Epithelial cell of esophagus (primary cell): Measurements from ENCODE around the gene CERT1.

Source experiments
- DNase-seq: peaks from one replicate; pipeline ENCODE4 v3.0.0; 2010; ENCODE audit warnings: low read depth
- H3K4me3 ChIP-seq: 2 replicates; pipeline ENCODE4 v1.5.1; 2011; ENCODE audit warnings: mild to moderate bottlenecking, low read length, control low read depth
- TF ChIP-seq, protein P1 (sequence below): IDR thresholded peaks from 2 replicates; pipeline ENCODE4 v1.5.1; 2011; ENCODE audit warnings: low read depth, mild to moderate bottlenecking, low read length, control low read depth, inconsistent platforms; ENCODE audit not compliant: insufficient read depth; ENCODE audit errors: missing control alignments

CERT1 gene

DNA sequence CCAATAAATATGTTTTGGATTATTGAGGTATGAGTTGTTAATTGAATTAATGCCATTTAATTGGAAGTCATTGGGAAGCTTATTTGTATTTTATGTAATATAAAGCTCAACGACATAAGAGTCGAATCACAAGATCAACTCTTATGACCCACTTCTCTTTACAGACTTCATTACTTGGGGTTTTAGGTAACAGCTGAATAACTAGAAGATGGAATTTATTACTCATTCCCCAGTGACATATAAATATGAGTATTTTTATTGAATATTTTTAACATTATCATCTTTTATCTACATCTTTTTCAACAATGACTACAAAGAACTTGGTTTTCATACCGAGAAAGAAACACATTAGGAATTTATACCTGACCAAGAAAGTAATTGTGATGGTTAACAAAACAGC, 153.3 kb downstream of the CERT1 start:
- DNase-seq, result no peak
- H3K4me3 ChIP-seq, result no peak overlapping the region
- TF ChIP-seq, protein P1, sequence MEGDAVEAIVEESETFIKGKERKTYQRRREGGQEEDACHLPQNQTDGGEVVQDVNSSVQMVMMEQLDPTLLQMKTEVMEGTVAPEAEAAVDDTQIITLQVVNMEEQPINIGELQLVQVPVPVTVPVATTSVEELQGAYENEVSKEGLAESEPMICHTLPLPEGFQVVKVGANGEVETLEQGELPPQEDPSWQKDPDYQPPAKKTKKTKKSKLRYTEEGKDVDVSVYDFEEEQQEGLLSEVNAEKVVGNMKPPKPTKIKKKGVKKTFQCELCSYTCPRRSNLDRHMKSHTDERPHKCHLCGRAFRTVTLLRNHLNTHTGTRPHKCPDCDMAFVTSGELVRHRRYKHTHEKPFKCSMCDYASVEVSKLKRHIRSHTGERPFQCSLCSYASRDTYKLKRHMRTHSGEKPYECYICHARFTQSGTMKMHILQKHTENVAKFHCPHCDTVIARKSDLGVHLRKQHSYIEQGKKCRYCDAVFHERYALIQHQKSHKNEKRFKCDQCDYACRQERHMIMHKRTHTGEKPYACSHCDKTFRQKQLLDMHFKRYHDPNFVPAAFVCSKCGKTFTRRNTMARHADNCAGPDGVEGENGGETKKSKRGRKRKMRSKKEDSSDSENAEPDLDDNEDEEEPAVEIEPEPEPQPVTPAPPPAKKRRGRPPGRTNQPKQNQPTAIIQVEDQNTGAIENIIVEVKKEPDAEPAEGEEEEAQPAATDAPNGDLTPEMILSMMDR, result no peak

DNA sequence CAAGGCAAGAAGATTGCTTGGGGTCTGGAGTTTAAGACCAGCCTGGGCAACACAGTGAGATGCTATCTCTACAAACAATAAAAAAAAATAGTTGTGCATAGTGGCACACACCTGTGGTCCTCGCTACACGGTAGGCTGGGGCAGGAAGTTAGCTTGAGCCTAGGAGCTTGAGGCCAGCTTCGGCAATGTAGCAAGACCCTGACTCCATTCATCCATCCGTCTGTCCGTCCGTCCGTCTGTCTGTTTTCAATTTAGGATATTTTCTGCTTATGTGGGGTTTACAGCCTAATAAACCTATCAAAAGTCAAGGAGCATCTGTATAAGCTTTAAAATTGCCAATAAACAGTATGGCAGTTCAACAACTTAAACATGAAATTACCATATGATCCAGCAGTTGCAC, 154.7 kb downstream of the CERT1 start:
- no peak overlapping the region for H3K4me3 ChIP-seq

DNA sequence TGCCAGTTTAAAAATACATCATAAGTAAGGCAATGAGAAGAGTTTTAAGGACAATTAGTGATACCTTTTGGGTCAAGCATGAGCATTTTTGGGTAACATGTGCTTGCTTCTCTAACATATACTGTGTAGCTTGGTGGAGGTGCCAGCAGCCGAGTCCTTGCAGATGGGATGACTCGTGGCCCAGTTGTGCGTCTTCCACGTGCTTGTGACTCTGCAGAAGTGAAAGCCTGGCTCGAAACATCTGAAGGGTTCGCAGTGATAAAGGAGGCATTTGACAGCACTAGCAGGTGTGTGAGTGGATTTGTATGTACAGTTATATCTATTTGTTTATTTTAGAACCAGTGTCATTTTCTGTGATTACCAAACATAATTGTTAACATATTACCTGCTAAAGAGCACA, 156.2 kb downstream of the CERT1 start:
- TF ChIP-seq, protein P1, result no peak
- DNase-seq, result no peak
- H3K4me3 ChIP-seq, result no peak overlapping the region

More for the DNA sequence above, 154.7 kb downstream of the CERT1 start:
- TF ChIP-seq, protein P1, result no peak
- DNase-seq, result no peak

DNA sequence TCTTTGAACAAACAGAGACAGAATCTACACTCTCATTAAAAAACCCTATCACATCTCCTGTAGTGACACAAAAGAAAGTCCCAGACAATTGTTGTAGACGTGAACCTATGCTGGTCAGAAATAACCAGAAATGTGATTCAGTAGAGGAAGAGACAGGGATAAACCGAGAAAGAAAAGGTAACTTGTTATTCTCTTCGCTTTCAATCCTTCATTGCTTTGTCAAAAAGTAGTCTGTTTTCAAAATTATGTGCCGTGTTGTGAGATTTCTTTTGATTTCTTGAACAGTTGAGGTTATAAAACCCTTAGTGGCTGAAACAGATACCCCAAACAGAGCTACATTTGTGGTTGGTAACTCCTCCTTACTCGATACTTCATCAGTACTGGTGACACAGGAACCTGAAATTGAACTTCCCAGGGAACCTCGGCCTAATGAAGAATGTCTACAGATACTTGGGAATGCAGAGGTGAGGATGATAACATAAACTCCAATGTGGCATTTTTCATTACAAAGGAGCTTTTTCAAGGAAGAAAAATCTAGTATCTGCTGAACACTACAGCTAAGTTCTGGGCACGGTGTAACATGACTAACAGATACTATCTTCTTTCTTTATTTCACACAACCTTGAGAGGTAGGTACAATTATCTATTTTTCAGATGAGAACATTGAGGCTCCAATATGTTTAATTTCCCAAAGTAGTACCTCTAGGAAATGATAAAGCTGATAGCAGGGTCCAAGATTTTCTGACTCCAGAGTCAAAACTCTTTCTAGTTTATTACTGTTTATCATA, 160.1 kb downstream of the CERT1 start:
- H3K4me3 ChIP-seq, result no peak overlapping the region
- TF ChIP-seq, protein P1, result no peak
- no peak for DNase-seq

DNA sequence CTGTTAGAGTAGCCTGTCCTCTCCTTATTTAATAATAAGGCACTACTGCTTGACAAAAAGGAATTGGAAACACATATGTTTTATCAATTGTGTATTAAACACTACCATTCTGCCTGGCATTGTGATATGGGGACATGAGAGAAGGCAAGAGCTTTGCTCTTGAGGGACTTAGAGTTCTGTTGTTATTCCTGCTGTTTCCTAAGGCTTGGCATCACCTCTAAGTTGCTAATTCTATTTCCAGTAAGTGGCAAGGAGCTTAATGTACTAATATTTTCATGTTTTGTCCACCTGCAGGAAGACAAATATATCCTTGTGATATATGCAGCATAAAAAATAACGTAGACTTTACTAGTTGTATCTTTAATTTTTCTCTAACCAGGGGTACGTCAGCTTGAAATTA, 161.8 kb downstream of the CERT1 start:
- no peak for DNase-seq
- H3K4me3 ChIP-seq, result no peak overlapping the region
- TF ChIP-seq, protein P1, result no peak

DNA sequence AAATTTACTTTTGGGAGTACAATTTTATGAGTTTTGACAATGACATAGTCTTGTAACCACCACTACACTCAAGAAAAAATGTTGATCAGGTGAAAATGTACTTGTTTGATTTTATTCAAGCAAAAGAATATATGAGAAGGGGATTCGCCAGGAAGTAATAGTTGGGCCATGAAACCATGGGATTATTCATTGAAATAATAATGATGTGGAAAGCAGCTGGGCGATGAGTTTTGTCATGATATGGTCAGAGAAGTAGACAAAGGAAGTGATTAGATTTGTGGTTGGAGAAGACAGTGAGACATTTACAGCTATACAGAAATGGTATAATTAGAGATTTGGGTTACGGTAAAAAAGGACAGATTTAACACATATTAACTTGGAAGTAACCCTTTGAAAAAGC, 163.2 kb downstream of the CERT1 start:
- no peak for DNase-seq
- TF ChIP-seq, protein P1, result no peak
- no peak overlapping the region for H3K4me3 ChIP-seq

DNA sequence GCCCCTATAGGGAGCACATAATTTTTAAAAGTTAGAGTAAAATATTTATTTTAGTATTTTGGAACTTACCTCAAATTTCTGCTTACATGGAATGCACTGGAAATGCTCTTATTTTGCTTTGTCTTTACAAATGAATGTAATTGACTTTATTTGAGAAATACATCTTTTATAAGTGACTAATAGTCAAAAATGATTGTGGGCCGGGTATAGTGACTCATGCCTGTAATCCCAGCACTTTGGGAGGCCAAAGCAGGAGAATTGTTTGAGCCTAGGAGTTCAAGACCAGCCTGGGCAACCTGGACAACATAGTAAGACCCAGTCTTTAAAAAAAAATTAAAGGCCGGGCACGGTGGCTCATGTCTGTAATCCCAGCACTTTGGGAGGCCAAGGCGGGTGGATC, 168.6 kb downstream of the CERT1 start:
- no peak overlapping the region for H3K4me3 ChIP-seq
- TF ChIP-seq, protein P1, result no peak
- peak; percentile 30 for DNase-seq
